Heart left ventricle (tissue), 16 donors: ENCODE measurements around the gene RILP. TPM values are rescaled to one million over a fixed set of nuclear protein-coding genes. Genes with fewer than 3 reads are reported as not detected.

Experiments used
- ATAC-seq, 4 donors: fragments of 200-7000 bp; cut with Tn5 transposase; one replicate each; pipeline ENCODE4 v1.9.1; 2020 to 2022; ENCODE audit warnings: moderate library complexity in 4 of 4, mild to moderate bottlenecking in 3 of 4, moderate number of reproducible peaks in 1 of 4
- DNase-seq, 5 donors: peaks; one replicate each; pipeline ENCODE4 v3.0.0-alpha.2; 2020
- H3K27ac ChIP-seq, 12 donors: fragments of 200-600 bp; sonication (generic) in 4 of 12; one replicate each; pipeline versions ENCODE4 v1.5.0 to v1.8.0; 2016 to 2022; ENCODE audit warnings: mild to moderate bottlenecking in 2 of 12
- H3K27me3 ChIP-seq, 9 donors: fragments of 200-600 bp; sonication (generic) in 2 of 9; one replicate each; pipeline versions ENCODE4 v1.5.1 to v1.8.0; 2016 to 2022; ENCODE audit warnings: mild to moderate bottlenecking in 3 of 9
- H3K36me3 ChIP-seq, 9 donors: fragments of 200-600 bp; sonication (generic) in 2 of 9; one replicate each; pipeline versions ENCODE4 v1.5.0 to v1.8.0; 2018 to 2022; ENCODE audit warnings: mild to moderate bottlenecking in 2 of 9
- H3K4me1 ChIP-seq, 12 donors: fragments of 200-600 bp; sonication (generic) in 4 of 12; one replicate each; pipeline versions ENCODE4 v1.5.0 to v1.8.0; 2016 to 2022; ENCODE audit warnings: mild to moderate bottlenecking in 3 of 12
- H3K4me3 ChIP-seq, 12 donors: fragments of 200-600 bp; sonication (generic) in 4 of 12; one replicate each; pipeline versions ENCODE4 v1.5.0 to v1.8.0; 2017 to 2022; ENCODE audit warnings: mild to moderate bottlenecking in 9 of 12, moderate library complexity in 4 of 12
- H3K9me3 ChIP-seq, 12 donors: fragments of 200-600 bp; sonication (generic) in 4 of 12; one replicate each; pipeline versions ENCODE4 v1.5.0 to v1.8.0; 2016 to 2022; ENCODE audit warnings: mild to moderate bottlenecking in 1 of 12
- CTCF ChIP-seq, 12 donors: fragments of 200-600 bp; sonication (generic) in 4 of 12; IDR thresholded peaks; one replicate each; pipeline versions ENCODE4 v1.5.0 to v1.8.0; 2018 to 2022; ENCODE audit warnings: antibody characterized with exemption in 12 of 12, mild to moderate bottlenecking in 5 of 12
- POLR2A ChIP-seq, 2 donors: fragments of 450-650 bp; IDR thresholded peaks; one replicate each; pipeline ENCODE4 v1.6.1; 2017; ENCODE audit warnings: antibody characterized with exemption in 2 of 2, mild to moderate bottlenecking in 2 of 2, moderate library complexity in 2 of 2
- WGBS, 4 donors: extraction: QIAGEN DNeasy Blood & Tissue Kit in 2 of 4; methylation state at CpG; one replicate each; pipeline versions ENCODE4 v1.1.5 to v1.1.7; 2013 to 2018; 5-methylcytosine and 5-hydroxymethylcytosine counted together
- intact Hi-C, 10 donors: fragments of 100-400 bp; cut with DNase I; formaldehyde crosslinking; loops; one replicate each; pipeline versions ENCODE4 v1.11.1 to v1.14.2; 2022
- polyA plus RNA-seq, 2 donors: library from polyadenylated mRNA; stranded (reverse); fragments of 200-250 nt; gene quantifications; one replicate each; pipeline ENCODE4 v1.2.3, GENCODE V29; 2013
- total RNA-seq, 9 donors: library from RNA; depleted of rRNA in 2 of 9; stranded (reverse); fragments of >200 nt in 2 of 9; fragmentation: NEBNext Ultra II Directional in 3 of 9; extraction: Animal tissue kit (Norgen Biotek cat#: 25700) in 3 of 9; gene quantifications; one replicate each; pipeline versions ENCODE4 v1.1.0 to v1.2.4, GENCODE V29; 2016 to 2023
- donor health status: ischemic (EF 13 %, LVEDD 7.1; RV severe dilation, severe dysfunction).
- donor health status: healthy with polysubstance abuse.
- donor health status: DM: no; HTN: yes; CAD: no.
- donor health status: DM: no; HTN: no; CAD: no.
- donor health status: ischemic (EF 25% LVEDD 6.9; RV normal size, moderate dysfunction).
- donor health status: ischemic (EF 25% LVEDD 5.7; RV mildly dilated, moderate dysfunction).
- donor health status: healthy.
- donor health status: DM: yes; HTN: yes; CAD: no.
- donor health status: ischemic (EF 35%, LVEDD 5.7; RV mildly dilated, moderate dysfunction).
- donor health status: nonischemic (EF 11% LVEDD 7.7; RV severe dilation, severe dysfunction).
- donor health status: DM: yes; HTN: yes; CAD: no.
- donor health status: PGD.
- donor health status: ischemic (EF 29% LVEDD 5.4; RV normal size, mild dysfunction).
- donor health status: nonischemic (EF 23%, LVEDD 6.1; RV moderate dilation, normal function).

The RILP gene
- total and polyA plus RNA-seq, 11 donors: 37.6 to 130 (median 60.1) TPM

- Histone ChIP-seq H3K4me3 (no peak overlapping the region), H3K27me3 (no peaks in the 10 kb centered on the region), H3K9me3 (no peaks in the 10 kb centered on the region), H3K27ac (no peak overlapping the region), H3K36me3 (peaks cover 0 to 19% (median 0%) of the 10 kb centered on the region in 9 donors), H3K4me1 (peaks cover 0 to 45% (median 13%) of the 10 kb centered on the region in 12 donors)
- WGBS, 4 donors: 88 to 94% (median 91%) methylated on average over 11 to 14 of the region's 14 CpGs
- ATAC-seq: no peak
- no peak for TF ChIP-seq POLR2A (IDR thresholded peaks at IDR 0.05)
- no peak for TF ChIP-seq CTCF (IDR thresholded peaks at IDR 0.05)
- intact Hi-C loops: loop anchor here in 4 of 10 donors (5.0 to 10.0 kb wide), 5 partner anchors 33 to 358 kb away; partner anchors contain the start of genes BHLHA9 (in 1 of the 4) and TRARG1 (in 1 of the 4)
- DNase-seq: peak in 1 of 5 donors; percentile 21
These were observed 24.6 kb downstream of the RILP start for GRCh38 chr17:1625053-1625452.

GRCh38 chr17:1624650-1625049, 25.0 kb downstream of the RILP start:
- peaks cover 0 to 40% (median 10%) of the 10 kb centered on the region in 12 donors for H3K4me1 ChIP-seq
- DNase-seq (peak in 1 of 5 donors; percentile 24), ATAC-seq (no peak)
- 88 to 92% (median 88%) methylated on average over 12 of the region's 12 CpGs for WGBS, 4 donors
- H3K9me3 ChIP-seq: no peaks in the 10 kb centered on the region
- TF ChIP-seq CTCF (IDR thresholded peaks at IDR 0.05) (no peak), POLR2A (IDR thresholded peaks at IDR 0.05) (no peak)
- peaks cover 0 to 19% (median 0%) of the 10 kb centered on the region in 9 donors for H3K36me3 ChIP-seq
- no peaks in the 10 kb centered on the region for H3K27me3 ChIP-seq
- H3K27ac ChIP-seq: no peak overlapping the region
- no peak overlapping the region for H3K4me3 ChIP-seq
- intact Hi-C loops: loop anchor here in 4 of 10 donors (5.0 to 10.0 kb wide), 5 partner anchors 32 to 357 kb away; partner anchors contain the start of genes BHLHA9 (in 1 of the 4) and TRARG1 (in 1 of the 4)

GRCh38 chr17:1623057-1623630, 26.5 kb downstream of the RILP start:
- Histone ChIP-seq H3K4me3 (no peak overlapping the region), H3K4me1 (peaks cover 0 to 46% (median 7%) of the 10 kb centered on the region in 12 donors), H3K27me3 (no peaks in the 10 kb centered on the region), H3K36me3 (peaks cover 0 to 19% (median 0%) of the 10 kb centered on the region in 9 donors), H3K9me3 (no peaks in the 10 kb centered on the region), H3K27ac (no peak overlapping the region)
- intact Hi-C loops: loop anchor here in 2 of 10 donors (10.0 kb wide), 2 partner anchors 258 to 348 kb away; partner anchors contain the start of genes BHLHA9 (in 1 of the 2) and TRARG1 (in 1 of the 2)
- no peak for DNase-seq
- 92 to 95% (median 94%) methylated on average over 10 to 14 of the region's 14 CpGs for WGBS, 4 donors
- TF ChIP-seq POLR2A (IDR thresholded peaks at IDR 0.05) (no peak), CTCF (IDR thresholded peaks at IDR 0.05) (no peak)
- no peak for ATAC-seq

GRCh38 chr17:1621273-1621954, 28.3 kb downstream of the RILP start:
- TF ChIP-seq CTCF (IDR thresholded peaks at IDR 0.05) (no peak), POLR2A (IDR thresholded peaks at IDR 0.05) (no peak)
- Histone ChIP-seq H3K4me3 (no peak overlapping the region), H3K9me3 (no peaks in the 10 kb centered on the region), H3K36me3 (peaks cover 0 to 26% (median 0%) of the 10 kb centered on the region in 9 donors), H3K27me3 (no peaks in the 10 kb centered on the region), H3K4me1 (peaks cover 0 to 43% (median 3%) of the 10 kb centered on the region in 12 donors), H3K27ac (no peak overlapping the region)
- DNase-seq (no peak), ATAC-seq (no peak)
- intact Hi-C loops: loop anchor here in 2 of 10 donors (10.0 kb wide), 2 partner anchors 257 to 347 kb away; partner anchors contain the start of genes BHLHA9 (in 1 of the 2) and TRARG1 (in 1 of the 2)
- 69 to 74% (median 72%) methylated on average over 16 to 22 of the region's 22 CpGs for WGBS, 4 donors
